ENCODE measurements around the gene EDAR.

Gene EDAR

GRCh38 chr2:109001201-109001600 lies 12.2 kb upstream of the EDAR start:
- DNase-seq (ENCODE audit: low spot score), result no peak

DNA sequence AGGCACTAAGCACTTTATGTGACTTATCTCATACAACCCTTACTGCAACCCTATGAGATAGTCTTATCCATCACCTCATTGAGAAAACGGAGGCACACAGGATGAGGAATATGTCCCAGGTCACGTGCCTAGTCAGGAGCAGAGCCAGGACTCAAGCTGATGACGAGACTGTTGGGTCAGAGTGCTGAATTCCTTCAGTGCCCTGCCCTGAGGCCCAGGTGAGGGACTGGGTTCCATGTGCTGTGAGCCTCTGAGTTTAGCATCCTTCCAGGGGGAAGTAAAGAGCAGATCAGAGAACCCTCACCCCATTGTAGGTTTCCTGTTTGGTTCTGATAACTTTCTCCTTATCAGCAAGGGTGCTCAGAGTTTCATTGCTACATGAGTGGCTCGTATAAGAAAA lies 11.7 kb upstream of the EDAR start:
- no peak for DNase-seq (ENCODE audit: low spot score)

DNA sequence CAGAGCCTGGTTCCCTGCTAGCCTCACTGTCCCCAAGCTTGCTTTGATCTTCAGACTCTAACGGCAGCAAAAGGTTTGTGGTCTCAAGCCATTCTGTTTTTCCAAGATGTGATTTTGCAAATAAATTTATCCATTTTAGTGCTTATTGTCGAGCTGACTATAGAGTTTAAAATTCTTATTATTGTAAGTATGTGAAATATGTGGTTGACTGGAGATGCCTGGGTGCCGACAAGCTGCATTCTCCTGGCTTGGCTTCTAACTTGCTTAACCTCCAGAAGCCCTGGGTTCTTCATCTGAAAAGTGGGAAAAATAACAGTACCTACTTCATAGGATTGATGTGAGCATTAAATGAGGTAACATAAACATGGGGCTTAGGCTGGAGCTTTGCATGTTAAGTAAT lies 9.9 kb upstream of the EDAR start:
- no peak for DNase-seq (ENCODE audit: low spot score)

DNA sequence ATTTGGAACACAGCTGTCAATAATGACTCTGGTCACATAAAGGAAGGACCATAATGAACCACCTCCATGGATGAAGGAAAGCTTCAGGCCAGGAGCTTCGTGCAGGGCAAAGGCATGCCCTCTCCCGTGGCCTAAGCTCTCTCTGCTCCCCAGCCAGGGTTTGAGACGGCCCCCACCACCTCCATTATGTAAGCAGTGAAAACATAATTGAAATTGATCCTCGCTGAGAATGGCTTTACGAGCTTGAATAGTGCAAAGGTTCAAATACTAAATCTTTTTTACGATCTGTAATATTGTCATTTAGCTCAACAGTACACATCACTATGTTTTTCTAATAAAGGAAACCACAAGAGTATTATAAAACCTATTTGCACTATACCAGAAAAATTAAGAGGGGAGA lies 5.2 kb upstream of the EDAR start:
- no peak for DNase-seq (ENCODE audit: low spot score)

GRCh38 chr2:108993095-108993937 lies 4.3 kb upstream of the EDAR start:
- DNase-seq (ENCODE audit: low spot score), result no peak

DNA sequence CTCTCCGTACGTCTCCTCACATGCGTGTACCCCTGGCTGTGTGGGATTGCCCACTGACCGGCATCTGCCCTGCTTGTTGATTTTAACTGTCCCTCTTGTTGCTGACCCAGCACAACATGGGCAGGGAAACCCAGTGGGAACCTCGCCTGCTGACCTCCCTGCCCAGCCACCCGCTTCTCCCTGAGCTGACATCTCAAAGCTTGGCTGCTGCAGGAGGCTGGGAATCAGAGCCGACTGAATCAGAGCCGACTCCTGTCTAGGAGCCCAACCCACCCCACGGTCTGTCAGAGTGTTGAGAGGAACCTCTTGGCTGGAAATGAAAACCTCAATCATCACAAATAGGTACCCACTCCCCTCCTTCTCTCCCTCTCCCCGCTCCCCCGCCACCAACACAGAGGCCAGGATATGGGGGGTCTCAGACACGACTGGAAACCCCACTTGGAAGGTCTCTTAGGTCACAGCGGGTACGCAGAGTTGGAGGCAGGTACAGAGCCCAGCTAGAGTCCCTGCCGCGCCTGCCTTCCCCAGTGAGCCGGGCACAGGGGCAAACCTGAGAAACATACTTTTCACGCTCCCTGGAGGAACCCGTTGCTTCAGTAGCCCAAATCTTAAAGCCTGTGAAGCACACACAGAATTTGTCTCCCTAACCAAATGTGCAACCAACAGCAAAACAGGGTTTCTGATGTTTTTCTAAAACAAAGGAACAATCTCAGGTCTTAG lies 784 bp downstream of the EDAR start:
- no peak for DNase-seq (ENCODE audit: low spot score)

GRCh38 chr2:108986916-108987510 lies 2.0 kb downstream of the EDAR start:
- DNase-seq (ENCODE audit: low spot score), result no peak

GRCh38 chr2:108983610-108984009 lies 5.4 kb downstream of the EDAR start:
- no peak for DNase-seq (ENCODE audit: low spot score)

DNA sequence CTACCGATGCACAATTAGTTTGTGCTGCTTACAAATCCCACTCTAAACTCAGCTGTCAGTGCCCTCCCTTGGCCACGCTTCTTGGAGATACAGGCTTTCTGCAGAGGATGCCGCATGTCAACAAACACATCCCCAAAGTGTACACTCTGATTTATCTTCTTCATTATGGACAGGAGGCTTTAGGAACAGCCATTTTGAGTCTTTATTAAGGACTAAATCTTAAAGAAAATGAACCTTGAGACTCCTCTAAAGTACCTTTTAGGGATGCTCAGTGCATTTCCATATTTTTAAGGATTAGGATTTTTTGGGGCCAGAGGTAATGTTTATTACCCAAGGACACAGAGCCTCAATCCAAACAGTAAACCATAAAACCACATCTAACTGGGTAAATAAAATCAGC lies 6.0 kb downstream of the EDAR start:
- no peak for DNase-seq (ENCODE audit: low spot score)

- DNase-seq (ENCODE audit: low spot score), result no peak
Observed at GRCh38 chr2:108982259-108982679, 6.8 kb downstream of the EDAR start.

GRCh38 chr2:108981846-108982245 lies 7.2 kb downstream of the EDAR start:
- no peak for DNase-seq (ENCODE audit: low spot score)

DNA sequence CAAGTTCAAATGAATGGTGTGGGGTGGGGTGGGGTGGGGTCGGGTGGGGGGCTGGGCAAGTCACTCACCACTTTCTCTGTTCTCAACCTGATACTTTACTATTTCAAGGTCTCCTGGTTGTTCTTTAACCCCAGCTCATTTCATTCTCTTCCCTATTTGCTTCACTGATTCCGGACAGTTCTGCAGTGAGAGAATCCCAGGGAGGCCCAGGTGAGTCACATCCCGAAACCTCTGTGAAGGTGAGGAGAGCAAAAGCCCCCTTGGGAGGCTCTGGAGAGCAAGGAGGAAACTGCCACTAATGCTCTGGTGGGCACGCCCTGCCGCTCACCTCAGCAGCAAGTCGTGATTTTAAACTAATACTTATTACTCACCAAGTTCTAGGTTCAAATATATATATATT lies 8.9 kb downstream of the EDAR start:
- DNase-seq (ENCODE audit: low spot score), result no peak

- DNase-seq (ENCODE audit: low spot score), result no peak
Observed at GRCh38 chr2:108979461-108979860, 9.6 kb downstream of the EDAR start.

GRCh38 chr2:108978709-108979111 lies 10.3 kb downstream of the EDAR start:
- DNase-seq (ENCODE audit: low spot score), result no peak

GRCh38 chr2:108975613-108976435 lies 13.2 kb downstream of the EDAR start:
- no peak for DNase-seq (ENCODE audit: low spot score)

GRCh38 chr2:108974674-108975073 lies 14.3 kb downstream of the EDAR start:
- DNase-seq (ENCODE audit: low spot score), result no peak

GRCh38 chr2:108972663-108973062 lies 16.4 kb downstream of the EDAR start:
- DNase-seq (ENCODE audit: low spot score), result no peak

DNA sequence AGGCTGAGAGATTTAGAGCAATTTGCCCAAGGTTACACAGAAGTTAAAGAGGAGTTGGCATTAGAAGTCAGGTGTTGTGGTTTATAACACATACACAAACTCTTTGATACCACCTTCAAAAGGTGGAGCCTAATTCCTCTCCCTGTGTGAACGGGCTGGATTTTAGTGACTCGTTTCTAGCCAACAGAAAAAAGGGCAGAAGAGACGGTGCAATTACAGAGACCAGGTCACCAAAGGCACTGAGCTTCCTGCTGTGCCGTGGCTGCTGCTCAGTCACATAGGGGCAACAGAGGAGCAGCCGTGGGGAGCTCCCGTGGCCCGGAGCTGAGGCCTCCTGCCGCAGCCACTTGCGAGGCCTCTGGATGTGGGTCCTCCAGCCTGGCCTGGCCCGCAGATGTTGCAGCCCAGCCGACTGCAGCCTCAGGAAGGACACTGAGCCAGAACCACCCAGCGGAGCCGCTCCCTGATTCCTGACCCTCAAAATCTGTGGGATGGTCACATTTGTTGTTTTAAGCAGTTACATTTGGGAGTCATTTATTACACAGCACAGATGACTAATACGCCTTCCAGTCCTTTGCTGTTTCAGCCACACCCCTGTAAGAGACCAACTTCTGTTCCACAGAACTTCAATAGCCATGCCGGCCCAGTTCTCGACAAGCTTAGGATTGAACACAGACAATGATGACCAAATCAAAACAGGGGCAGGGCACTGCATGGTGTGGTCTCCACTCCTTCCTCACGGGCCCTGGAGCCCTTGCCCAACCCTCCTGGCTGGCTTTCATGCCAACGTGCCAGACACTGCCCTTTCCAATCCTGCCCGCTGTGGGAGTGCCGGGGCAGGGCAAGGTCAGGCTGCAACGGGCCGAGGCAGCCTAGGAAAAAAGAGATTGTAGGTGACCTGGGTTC lies 17.1 kb downstream of the EDAR start:
- DNase-seq (ENCODE audit: low spot score), result no peak

- no peak for DNase-seq (ENCODE audit: low spot score)
Observed at GRCh38 chr2:108970369-108970768, 18.7 kb downstream of the EDAR start.

DNA sequence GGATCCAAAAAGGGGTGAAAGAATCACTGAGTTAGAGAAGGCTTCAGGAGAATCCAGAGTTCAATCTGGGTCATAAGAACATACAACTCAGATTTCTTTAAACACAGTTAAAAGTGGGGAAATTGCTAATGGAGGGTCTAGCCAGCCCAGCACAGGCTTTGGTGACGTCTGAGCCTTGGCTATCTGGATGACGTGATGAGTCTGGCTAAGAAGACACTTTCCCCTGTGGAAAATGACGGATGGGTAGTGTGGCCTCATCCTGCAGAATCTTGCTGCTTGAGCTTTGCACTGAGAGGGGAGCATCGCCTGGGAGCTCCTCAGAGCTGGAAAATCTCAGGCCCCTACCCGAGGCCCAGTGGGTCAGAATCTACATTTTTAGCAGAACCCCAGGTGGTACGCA lies 19.2 kb downstream of the EDAR start:
- no peak for DNase-seq (ENCODE audit: low spot score)

GRCh38 chr2:108968619-108969018 lies 20.4 kb downstream of the EDAR start:
- no peak for DNase-seq (ENCODE audit: low spot score)

All from hematopoietic multipotent progenitor cell treated with erythropoietin and hydrocortisone succinate and interleukin-3 and kit ligand, for 15 days (in vitro differentiated cells).